HEK293 (cell line): Measurements from ENCODE around the gene CSRP2.

Experiments
- CTCF ChIA-PET: fragments of 350-600 bp; formaldehyde crosslinking; extraction: SDS; loops from one replicate; lab custom pipeline; 2021; ENCODE audit warnings: antibody characterized with exemption; lab: Yijun Ruan, JAX
- POLR2A ChIA-PET: fragments of 300-600 bp; formaldehyde crosslinking; extraction: SDS; loops from one replicate; lab custom pipeline; 2020; ENCODE audit warnings: antibody characterized with exemption, inconsistent platforms; lab: Yijun Ruan, JAX
- H3K27ac ChIP-seq: fragments of 200-500 bp; sonication (Bioruptor generic); 2 replicates; pipeline ENCODE4 v1.5.1; 2014; ENCODE audit warnings: low read depth, low read length, control low read depth, inconsistent platforms; ENCODE audit errors: extremely low read depth
- H3K36me3 ChIP-seq, 2 experiments: fragments of 200-500 bp in 1 of 2; sonication (Bioruptor generic) in 1 of 2; 1 replicate in 1 of 2; 2 replicates in 1 of 2; pipeline ENCODE4 v1.5.1; 2014 to 2017; ENCODE audit warnings: inconsistent platforms in 2 of 2, low read length in 2 of 2; ENCODE audit not compliant: control insufficient read depth in 2 of 2, insufficient read depth in 1 of 2
- H3K4me1 ChIP-seq: fragments of 200-500 bp; sonication (Bioruptor generic); 2 replicates; pipeline ENCODE4 v1.5.1; 2014; ENCODE audit warnings: mild to moderate bottlenecking, low read length, inconsistent platforms; ENCODE audit not compliant: control insufficient read depth, insufficient read depth
- H3K4me3 ChIP-seq: 2 replicates; pipeline ENCODE4 v1.5.1; 2011; ENCODE audit warnings: low read depth, mild to moderate bottlenecking, control low read depth, low read length, moderate library complexity
- H3K9me3 ChIP-seq: fragments of 200-500 bp; sonication (Bioruptor generic); 2 replicates; pipeline ENCODE4 v1.5.1; 2014; ENCODE audit warnings: low read depth, low read length, inconsistent platforms; ENCODE audit not compliant: control insufficient read depth, insufficient read depth
- BCL11A ChIP-seq: fragments of 450-650 bp; formaldehyde crosslinking; IDR thresholded peaks from 2 replicates; pipeline ENCODE4 v1.5.1; 2016; ENCODE audit warnings: low read depth, missing biosample characterization, missing genetic modification characterization
- HOXA7 ChIP-seq: sonication (generic); formaldehyde crosslinking; IDR thresholded peaks from 2 replicates; pipeline ENCODE4 v1.8.1; 2022; ENCODE audit warnings: missing genetic modification reagents, borderline replicate concordance
- YY1 ChIP-seq: fragments of 450-650 bp; formaldehyde crosslinking; IDR thresholded peaks from 2 replicates; pipeline ENCODE4 v1.5.1; 2018; ENCODE audit warnings: missing biosample characterization, missing genetic modification characterization
- ZBTB21 ChIP-seq: fragments of 450-650 bp; formaldehyde crosslinking; IDR thresholded peaks from 2 replicates; pipeline ENCODE4 v1.5.1; 2017; ENCODE audit warnings: missing biosample characterization, missing genetic modification characterization
- ZFP37 ChIP-seq: fragments of 450-650 bp; formaldehyde crosslinking; IDR thresholded peaks from 2 replicates; pipeline ENCODE4 v1.5.1; 2016; ENCODE audit warnings: missing biosample characterization, missing genetic modification characterization
- ZNF132 ChIP-seq: fragments of 450-650 bp; formaldehyde crosslinking; IDR thresholded peaks from 2 replicates; pipeline ENCODE4 v1.5.1; 2017; ENCODE audit warnings: missing biosample characterization, missing genetic modification characterization, borderline replicate concordance
- ZNF140 ChIP-seq: fragments of 450-650 bp; formaldehyde crosslinking; IDR thresholded peaks from 2 replicates; pipeline ENCODE4 v1.5.1; 2016; ENCODE audit warnings: missing biosample characterization, missing genetic modification characterization
- ZNF157 ChIP-seq: fragments of 450-650 bp; formaldehyde crosslinking; IDR thresholded peaks from 2 replicates; pipeline ENCODE4 v1.5.1; 2016; ENCODE audit warnings: missing biosample characterization, missing genetic modification characterization
- ZNF214 ChIP-seq: fragments of 450-650 bp; formaldehyde crosslinking; IDR thresholded peaks from 2 replicates; pipeline ENCODE4 v1.5.1; 2017; ENCODE audit warnings: missing biosample characterization, mild to moderate bottlenecking, missing genetic modification characterization, borderline replicate concordance
- ZNF266 ChIP-seq: fragments of 450-650 bp; formaldehyde crosslinking; IDR thresholded peaks from 2 replicates; pipeline ENCODE4 v1.5.1; 2016; ENCODE audit warnings: missing biosample characterization, missing genetic modification characterization, low read depth
- ZNF280C ChIP-seq: fragments of 450-650 bp; formaldehyde crosslinking; IDR thresholded peaks from 2 replicates; pipeline ENCODE4 v1.5.1; 2016; ENCODE audit warnings: missing biosample characterization, missing genetic modification characterization
- ZNF423 ChIP-seq: fragments of 450-650 bp; formaldehyde crosslinking; IDR thresholded peaks from 2 replicates; pipeline ENCODE4 v1.5.1; 2016; ENCODE audit warnings: missing biosample characterization, missing genetic modification characterization
- ZNF626 ChIP-seq: fragments of 450-650 bp; sonication (Bioruptor Pico); formaldehyde crosslinking; IDR thresholded peaks from 2 replicates; pipeline ENCODE4 v1.5.1; 2018; ENCODE audit warnings: missing biosample characterization, missing genetic modification characterization, inconsistent platforms
- ZNF654 ChIP-seq: fragments of 450-650 bp; formaldehyde crosslinking; IDR thresholded peaks from 2 replicates; pipeline ENCODE4 v1.5.1; 2016; ENCODE audit warnings: low read depth, missing biosample characterization, missing genetic modification characterization
- ZNF830 ChIP-seq: fragments of 450-650 bp; IDR thresholded peaks from 2 replicates; pipeline ENCODE4 v1.5.0; 2018; ENCODE audit warnings: missing biosample characterization, missing genetic modification characterization, low read depth, mild to moderate bottlenecking, moderate library complexity
- ZNF843 ChIP-seq: fragments of 450-650 bp; formaldehyde crosslinking; IDR thresholded peaks from 2 replicates; pipeline ENCODE4 v1.5.1; 2016; ENCODE audit warnings: missing biosample characterization, missing genetic modification characterization
- ZSCAN18 ChIP-seq: fragments of 450-650 bp; formaldehyde crosslinking; IDR thresholded peaks from 2 replicates; pipeline ENCODE4 v1.5.1; 2016; ENCODE audit warnings: missing biosample characterization, missing genetic modification characterization
- TF ChIP-seq, protein P1 (sequence below): fragments of 450-650 bp; IDR thresholded peaks from 2 replicates; pipeline ENCODE4 v1.5.1; 2018; ENCODE audit warnings: missing biosample characterization, missing genetic modification characterization
- TF ChIP-seq, protein P2 (sequence below): fragments of 450-650 bp; formaldehyde crosslinking; IDR thresholded peaks from 2 replicates; pipeline ENCODE4 v1.5.1; 2016; ENCODE audit warnings: missing biosample characterization, missing genetic modification characterization

The CSRP2 gene

GRCh38 chr12:76871742-76872141 lies 7.1 kb downstream of the CSRP2 start:
- POLR2A ChIA-PET = interaction anchor here (0.7 kb wide), 1 partner anchor 9 kb away, joined by 3 read pairs; no protein-coding TSS in a partner anchor
- Histone ChIP-seq H3K36me3 (peaks cover 0 to 9% of the 10 kb centered on the region in 2 experiments; a peak in 1 of 3 replicates), H3K4me1 (peaks cover 19% of the 10 kb centered on the region), H3K9me3 (no peaks in the 10 kb centered on the region), H3K27ac (no peak overlapping the region), H3K4me3 (no peak overlapping the region)
- CTCF ChIA-PET = no interaction called here
- TF ChIP-seq ZNF280C (tag by site-specific recombination) (no peak), ZNF626 (tag by site-specific recombination) (no peak), BCL11A (no peak), ZBTB21 (tag by site-specific recombination) (no peak), ZNF266 (tag by site-specific recombination) (no peak), ZNF214 (tag by site-specific recombination) (no peak), ZNF423 (no peak), ZNF140 (tag by site-specific recombination) (no peak), ZNF157 (tag by site-specific recombination) (no peak), ZNF132 (no peak), ZNF830 (tag by site-specific recombination) (no peak)
- TF ChIP-seq, protein P1, sequence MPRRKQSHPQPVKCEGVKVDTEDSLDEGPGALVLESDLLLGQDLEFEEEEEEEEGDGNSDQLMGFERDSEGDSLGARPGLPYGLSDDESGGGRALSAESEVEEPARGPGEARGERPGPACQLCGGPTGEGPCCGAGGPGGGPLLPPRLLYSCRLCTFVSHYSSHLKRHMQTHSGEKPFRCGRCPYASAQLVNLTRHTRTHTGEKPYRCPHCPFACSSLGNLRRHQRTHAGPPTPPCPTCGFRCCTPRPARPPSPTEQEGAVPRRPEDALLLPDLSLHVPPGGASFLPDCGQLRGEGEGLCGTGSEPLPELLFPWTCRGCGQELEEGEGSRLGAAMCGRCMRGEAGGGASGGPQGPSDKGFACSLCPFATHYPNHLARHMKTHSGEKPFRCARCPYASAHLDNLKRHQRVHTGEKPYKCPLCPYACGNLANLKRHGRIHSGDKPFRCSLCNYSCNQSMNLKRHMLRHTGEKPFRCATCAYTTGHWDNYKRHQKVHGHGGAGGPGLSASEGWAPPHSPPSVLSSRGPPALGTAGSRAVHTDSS = no peak

DNA sequence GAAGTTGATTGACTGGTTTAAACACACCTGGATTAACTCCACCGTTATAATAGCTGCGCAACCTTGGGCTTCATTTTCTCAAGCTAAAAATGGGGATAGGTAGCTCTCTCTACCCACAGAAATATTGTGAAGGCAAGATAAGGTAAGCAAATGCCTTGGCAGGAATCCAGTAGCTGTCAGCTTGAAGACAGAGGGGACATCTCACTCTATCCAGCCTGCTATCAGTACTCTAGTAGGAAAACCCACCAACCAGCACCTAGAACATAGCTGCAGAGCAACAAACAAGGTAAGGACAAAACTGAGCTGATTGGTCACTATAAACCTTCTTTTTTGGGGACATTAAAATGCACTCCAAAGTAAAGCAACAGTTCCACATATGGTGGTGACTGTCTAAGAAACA lies 7.7 kb downstream of the CSRP2 start:
- POLR2A ChIA-PET = interaction anchor here (0.7 to 2.4 kb wide), 2 partner anchors 8 to 9 kb away, joined by 3 to 11 read pairs; partner anchors contain the start of gene CSRP2
- Histone ChIP-seq H3K36me3 (peaks cover 0 to 9% of the 10 kb centered on the region in 2 experiments; a peak in 1 of 3 replicates), H3K9me3 (no peaks in the 10 kb centered on the region)
- TF ChIP-seq ZFP37 (tag by site-specific recombination) (no peak), ZNF843 (tag by site-specific recombination) (no peak), HOXA7 (no peak), ZSCAN18 (tag by site-specific recombination) (no peak), YY1 (tag by site-specific recombination) (no peak), ZNF654 (tag by site-specific recombination) (no peak)
- TF ChIP-seq, protein P2, sequence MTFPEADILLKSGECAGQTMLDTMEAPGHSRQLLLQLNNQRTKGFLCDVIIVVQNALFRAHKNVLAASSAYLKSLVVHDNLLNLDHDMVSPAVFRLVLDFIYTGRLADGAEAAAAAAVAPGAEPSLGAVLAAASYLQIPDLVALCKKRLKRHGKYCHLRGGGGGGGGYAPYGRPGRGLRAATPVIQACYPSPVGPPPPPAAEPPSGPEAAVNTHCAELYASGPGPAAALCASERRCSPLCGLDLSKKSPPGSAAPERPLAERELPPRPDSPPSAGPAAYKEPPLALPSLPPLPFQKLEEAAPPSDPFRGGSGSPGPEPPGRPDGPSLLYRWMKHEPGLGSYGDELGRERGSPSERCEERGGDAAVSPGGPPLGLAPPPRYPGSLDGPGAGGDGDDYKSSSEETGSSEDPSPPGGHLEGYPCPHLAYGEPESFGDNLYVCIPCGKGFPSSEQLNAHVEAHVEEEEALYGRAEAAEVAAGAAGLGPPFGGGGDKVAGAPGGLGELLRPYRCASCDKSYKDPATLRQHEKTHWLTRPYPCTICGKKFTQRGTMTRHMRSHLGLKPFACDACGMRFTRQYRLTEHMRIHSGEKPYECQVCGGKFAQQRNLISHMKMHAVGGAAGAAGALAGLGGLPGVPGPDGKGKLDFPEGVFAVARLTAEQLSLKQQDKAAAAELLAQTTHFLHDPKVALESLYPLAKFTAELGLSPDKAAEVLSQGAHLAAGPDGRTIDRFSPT = no peak
- TF ChIP-seq, protein P1 = no peak
- TF ChIP-seq, all 188 proteins: peak for 0
- no peak overlapping the region for H3K4me3 ChIP-seq
- H3K4me1 ChIP-seq = peaks cover 12% of the 10 kb centered on the region
- no peak overlapping the region for H3K27ac ChIP-seq
- CTCF ChIA-PET = no interaction called here
